Nephron (organoid): ENCODE data around the gene PROSER3.

Experiments
- H3K27ac Mint-ChIP-seq, 3 experiments: 2 replicates each; pipeline ENCODE4 v1.8.0; 2020; ENCODE audit warnings: mixed read lengths in 3 of 3, mild to moderate bottlenecking in 2 of 3, moderate library complexity in 1 of 3
- H3K27me3 Mint-ChIP-seq: 2 replicates; pipeline ENCODE4 v1.8.0; 2021; ENCODE audit warnings: low read depth, mild to moderate bottlenecking, moderate library complexity, mixed read lengths
- H3K36me3 Mint-ChIP-seq: 2 replicates; pipeline ENCODE4 v1.8.0; 2020; ENCODE audit warnings: low read depth, mixed read lengths
- H3K4me1 Mint-ChIP-seq: 2 replicates; pipeline ENCODE4 v1.8.0; 2020; ENCODE audit warnings: mixed read lengths
- H3K4me3 Mint-ChIP-seq, 3 experiments: 2 replicates each; pipeline ENCODE4 v1.8.0; 2020; ENCODE audit warnings: mild to moderate bottlenecking in 3 of 3, mixed read lengths in 3 of 3, moderate library complexity in 2 of 3
- H3K9me3 Mint-ChIP-seq: 2 replicates; pipeline ENCODE4 v1.8.0; 2020; ENCODE audit warnings: mixed read lengths
- CTCF ChIP-seq, 3 experiments: fragments of 200-600 bp; sonication (generic); IDR thresholded peaks; one replicate each; pipeline ENCODE4 v1.5.0; 2021; ENCODE audit warnings: antibody characterized with exemption in 3 of 3; ENCODE audit not compliant: unreplicated experiment in 3 of 3

PROSER3 gene

GRCh38 chr19:35717665-35718344, 40.2 kb upstream of the PROSER3 start, which contains the start of gene KMT2B:
Gene KMT2B, plus strand, starts transcription at chr19:35718003. Its CDS starts 16 bp downstream, at chr19:35718019.
- no peak for TF ChIP-seq CTCF (IDR thresholded peaks at IDR 0.05; ENCODE audit: unreplicated experiment in 3 of 3)
- Mint-ChIP-seq H3K36me3 (peaks cover 19% of the 10 kb centered on the region), H3K9me3 (no peaks in the 10 kb centered on the region), H3K4me3 (peak within 1 kb of the TSS; percentile 92 to 96 (median 94)), H3K27ac (peak within 1 kb of the TSS; percentile 85 to 96 (median 95)), H3K4me1 (peaks cover 13% of the 10 kb centered on the region), H3K27me3 (peaks cover 4% of the 10 kb centered on the region)

- no peaks in the 10 kb centered on the region for H3K9me3 Mint-ChIP-seq
- TF ChIP-seq CTCF (IDR thresholded peaks at IDR 0.05; ENCODE audit: unreplicated experiment in 3 of 3), result no peak
- peaks cover 4% of the 10 kb centered on the region for H3K27me3 Mint-ChIP-seq
- H3K4me1 Mint-ChIP-seq, result peaks cover 13% of the 10 kb centered on the region
- peaks cover 24% of the 10 kb centered on the region for H3K36me3 Mint-ChIP-seq
- peak overlapping the region; percentile 56 to 90 (median 87) for H3K27ac Mint-ChIP-seq
- H3K4me3 Mint-ChIP-seq, result peak overlapping the region; percentile 92 to 96 (median 94)
Measured at GRCh38 chr19:35718345-35719041, 39.5 kb upstream of the PROSER3 start.

GRCh38 chr19:35719402-35720162, 38.4 kb upstream of the PROSER3 start:
- Mint-ChIP-seq H3K4me1 (peaks cover 13% of the 10 kb centered on the region), H3K36me3 (peaks cover 33% of the 10 kb centered on the region), H3K27ac (peak overlapping the region; percentile 56 to 90 (median 60)), H3K27me3 (no peaks in the 10 kb centered on the region), H3K9me3 (no peaks in the 10 kb centered on the region), H3K4me3 (peak overlapping the region; percentile 92 to 96 (median 94))
- no peak for TF ChIP-seq CTCF (IDR thresholded peaks at IDR 0.05; ENCODE audit: unreplicated experiment in 3 of 3)

GRCh38 chr19:35720163-35720524, 37.8 kb upstream of the PROSER3 start:
- peak overlapping the region; percentile 53 to 78 (median 70) for H3K4me3 Mint-ChIP-seq
- H3K36me3 Mint-ChIP-seq, result peaks cover 38% of the 10 kb centered on the region
- no peak overlapping the region for H3K27ac Mint-ChIP-seq
- H3K27me3 Mint-ChIP-seq, result no peaks in the 10 kb centered on the region
- H3K4me1 Mint-ChIP-seq, result peaks cover 13% of the 10 kb centered on the region
- TF ChIP-seq CTCF (IDR thresholded peaks at IDR 0.05; ENCODE audit: unreplicated experiment in 3 of 3), result no peak
- H3K9me3 Mint-ChIP-seq, result no peaks in the 10 kb centered on the region

- peaks cover 41% of the 10 kb centered on the region for H3K36me3 Mint-ChIP-seq
- no peak for TF ChIP-seq CTCF (IDR thresholded peaks at IDR 0.05; ENCODE audit: unreplicated experiment in 3 of 3)
- no peaks in the 10 kb centered on the region for H3K9me3 Mint-ChIP-seq
- no peaks in the 10 kb centered on the region for H3K27me3 Mint-ChIP-seq
- no peak overlapping the region for H3K27ac Mint-ChIP-seq
- peaks cover 13% of the 10 kb centered on the region for H3K4me1 Mint-ChIP-seq
- peak overlapping the region in 1 of 3 experiments; percentile 9 for H3K4me3 Mint-ChIP-seq
Measured at GRCh38 chr19:35720648-35721047, 37.3 kb upstream of the PROSER3 start.
